Calu3 (cell line): ENCODE measurements around the gene AKR7A2. TPM values are rescaled to one million over a fixed set of nuclear protein-coding genes. Genes with fewer than 3 reads are reported as not detected.

Experiments used
- BruUV-seq: library from RNA; stranded (reverse); fragments of 400-500 nt; replicated peaks from 2 replicates; lab custom pipeline; 2021; lab: Mats Ljungman, UMichigan
- CTCF ChIA-PET: fragments of 300-600 bp; sonication (Branson Sonifier 250); formaldehyde crosslinking; loops from one replicate; lab custom pipeline; 2022; ENCODE audit warnings: antibody characterized with exemption; lab: Charles Lee
- DNase-seq: peaks from one replicate; pipeline ENCODE4 v3.0.0; 2022
- H3K27ac Mint-ChIP-seq: one replicate; pipeline ENCODE4 v1.8.0; 2022; ENCODE audit warnings: mixed read lengths; ENCODE audit not compliant: unreplicated experiment
- H3K27me3 Mint-ChIP-seq: one replicate; pipeline ENCODE4 v1.8.0; 2022; ENCODE audit warnings: mixed read lengths; ENCODE audit not compliant: unreplicated experiment
- H3K36me3 Mint-ChIP-seq: one replicate; pipeline ENCODE4 v1.8.0; 2022; ENCODE audit warnings: mild to moderate bottlenecking, moderate library complexity, mixed read lengths; ENCODE audit not compliant: insufficient read depth, unreplicated experiment
- H3K4me1 Mint-ChIP-seq: one replicate; pipeline ENCODE4 v1.8.0; 2022; ENCODE audit warnings: mild to moderate bottlenecking, low read depth, mixed read lengths; ENCODE audit not compliant: unreplicated experiment
- H3K4me3 Mint-ChIP-seq: one replicate; pipeline ENCODE4 v1.8.0; 2022; ENCODE audit warnings: mild to moderate bottlenecking, low read depth, moderate library complexity, mixed read lengths; ENCODE audit not compliant: unreplicated experiment
- H3K9me3 Mint-ChIP-seq: one replicate; pipeline ENCODE4 v1.8.0; 2022; ENCODE audit warnings: low read depth, mixed read lengths; ENCODE audit not compliant: unreplicated experiment
- intact Hi-C: fragments of 100-400 bp; cut with micrococcal nuclease; formaldehyde crosslinking; loops from one replicate; pipeline ENCODE4 v1.10.0; 2022; ENCODE audit not compliant: unreplicated experiment
- total RNA-seq: library from RNA; stranded (reverse); gene quantifications from 2 replicates; pipeline ENCODE4 v1.2.3, GENCODE V29; 2022
- TF ChIP-seq, protein P1 (sequence below): fragments of 200-600 bp; IDR thresholded peaks from one replicate; pipeline ENCODE4 v1.8.0; 2022; ENCODE audit warnings: antibody characterized with exemption; ENCODE audit not compliant: unreplicated experiment

The AKR7A2 gene
- total RNA-seq, 1 experiment from 2014 or later, result 25.7 TPM

DNA sequence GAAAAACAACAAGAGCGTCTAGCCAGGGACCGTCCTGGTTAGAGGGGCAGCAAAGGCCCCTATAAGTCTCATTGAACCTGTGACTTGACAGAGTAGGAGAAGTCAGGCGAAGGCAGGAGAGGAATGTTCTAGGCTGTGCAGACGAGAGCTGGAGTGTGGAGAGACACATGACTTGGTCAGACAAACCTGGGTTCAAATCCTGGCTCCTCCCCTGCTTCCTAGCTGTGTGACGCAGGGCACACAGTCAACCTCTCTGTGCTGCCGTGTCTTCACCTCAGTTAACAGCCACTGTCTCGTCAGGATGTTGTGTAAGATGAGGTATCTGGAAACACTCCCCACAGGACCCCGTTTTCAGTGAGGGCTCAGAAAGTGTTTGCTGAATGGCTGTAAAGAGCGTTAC is 15.8 kb upstream of the AKR7A2 start:
- H3K27ac Mint-ChIP-seq, result no peak overlapping the region
- H3K4me3 Mint-ChIP-seq, result no peak overlapping the region
- H3K4me1 Mint-ChIP-seq, result no peaks in the 10 kb centered on the region
- no TSS peak for BruUV-seq
- no peaks in the 10 kb centered on the region for H3K27me3 Mint-ChIP-seq
- H3K9me3 Mint-ChIP-seq, result no peaks in the 10 kb centered on the region
- peaks cover 29% of the 10 kb centered on the region for H3K36me3 Mint-ChIP-seq
- intact Hi-C loops, result no loop called here
- TF ChIP-seq, protein P1, sequence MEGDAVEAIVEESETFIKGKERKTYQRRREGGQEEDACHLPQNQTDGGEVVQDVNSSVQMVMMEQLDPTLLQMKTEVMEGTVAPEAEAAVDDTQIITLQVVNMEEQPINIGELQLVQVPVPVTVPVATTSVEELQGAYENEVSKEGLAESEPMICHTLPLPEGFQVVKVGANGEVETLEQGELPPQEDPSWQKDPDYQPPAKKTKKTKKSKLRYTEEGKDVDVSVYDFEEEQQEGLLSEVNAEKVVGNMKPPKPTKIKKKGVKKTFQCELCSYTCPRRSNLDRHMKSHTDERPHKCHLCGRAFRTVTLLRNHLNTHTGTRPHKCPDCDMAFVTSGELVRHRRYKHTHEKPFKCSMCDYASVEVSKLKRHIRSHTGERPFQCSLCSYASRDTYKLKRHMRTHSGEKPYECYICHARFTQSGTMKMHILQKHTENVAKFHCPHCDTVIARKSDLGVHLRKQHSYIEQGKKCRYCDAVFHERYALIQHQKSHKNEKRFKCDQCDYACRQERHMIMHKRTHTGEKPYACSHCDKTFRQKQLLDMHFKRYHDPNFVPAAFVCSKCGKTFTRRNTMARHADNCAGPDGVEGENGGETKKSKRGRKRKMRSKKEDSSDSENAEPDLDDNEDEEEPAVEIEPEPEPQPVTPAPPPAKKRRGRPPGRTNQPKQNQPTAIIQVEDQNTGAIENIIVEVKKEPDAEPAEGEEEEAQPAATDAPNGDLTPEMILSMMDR, result no peak
- DNase-seq, result no peak
- CTCF ChIA-PET, result no interaction called here

DNA sequence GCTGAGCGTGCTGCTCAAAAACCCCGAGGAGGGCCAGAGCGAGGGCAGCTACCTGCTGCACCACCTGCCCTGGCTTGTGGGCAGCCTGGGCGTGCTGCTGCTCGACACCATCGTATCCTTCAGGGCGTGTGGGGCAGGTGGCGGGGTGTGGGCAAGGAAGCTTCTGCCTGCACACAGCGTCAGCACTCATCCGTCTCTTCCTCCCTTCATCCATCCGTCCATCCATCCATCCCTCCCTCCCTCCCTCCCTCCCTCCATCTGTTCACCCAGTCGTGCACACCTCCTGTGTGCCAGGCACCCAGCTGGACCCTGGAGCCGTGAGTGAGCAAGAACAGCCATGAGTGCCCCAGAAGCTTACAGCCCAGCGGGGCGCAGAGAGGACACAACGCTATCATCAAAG is 15.4 kb upstream of the AKR7A2 start:
- Mint-ChIP-seq H3K4me3 (no peak overlapping the region), H3K27ac (no peak overlapping the region), H3K4me1 (no peaks in the 10 kb centered on the region), H3K36me3 (peaks cover 29% of the 10 kb centered on the region), H3K9me3 (no peaks in the 10 kb centered on the region), H3K27me3 (no peaks in the 10 kb centered on the region)
- DNase-seq, result no peak
- intact Hi-C loops, result no loop called here
- CTCF ChIA-PET, result no interaction called here
- no TSS peak for BruUV-seq
- TF ChIP-seq, protein P1, result no peak

DNA sequence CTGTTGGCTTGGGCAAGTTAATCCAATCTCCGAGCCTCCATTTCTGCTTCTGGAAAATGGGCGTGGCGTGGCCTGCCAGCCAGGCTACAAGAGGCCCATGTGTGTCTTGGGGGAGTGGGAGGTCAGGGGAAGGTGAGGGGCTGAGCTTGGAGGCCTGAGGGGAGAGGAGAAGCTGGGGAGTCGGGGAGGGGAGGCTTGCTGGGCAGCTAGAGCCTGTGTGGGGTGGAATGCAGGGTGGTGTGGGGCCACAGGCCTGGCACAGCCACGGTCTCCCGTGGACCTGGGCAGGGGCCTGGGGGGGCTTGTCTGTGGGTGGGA is 14.8 kb upstream of the AKR7A2 start:
- Mint-ChIP-seq H3K36me3 (peaks cover 29% of the 10 kb centered on the region), H3K27me3 (no peaks in the 10 kb centered on the region), H3K4me3 (no peak overlapping the region), H3K27ac (no peak overlapping the region), H3K9me3 (no peaks in the 10 kb centered on the region), H3K4me1 (no peaks in the 10 kb centered on the region)
- intact Hi-C loops, result no loop called here
- no TSS peak for BruUV-seq
- TF ChIP-seq, protein P1, result no peak
- no peak for DNase-seq
- CTCF ChIA-PET, result no interaction called here

DNA sequence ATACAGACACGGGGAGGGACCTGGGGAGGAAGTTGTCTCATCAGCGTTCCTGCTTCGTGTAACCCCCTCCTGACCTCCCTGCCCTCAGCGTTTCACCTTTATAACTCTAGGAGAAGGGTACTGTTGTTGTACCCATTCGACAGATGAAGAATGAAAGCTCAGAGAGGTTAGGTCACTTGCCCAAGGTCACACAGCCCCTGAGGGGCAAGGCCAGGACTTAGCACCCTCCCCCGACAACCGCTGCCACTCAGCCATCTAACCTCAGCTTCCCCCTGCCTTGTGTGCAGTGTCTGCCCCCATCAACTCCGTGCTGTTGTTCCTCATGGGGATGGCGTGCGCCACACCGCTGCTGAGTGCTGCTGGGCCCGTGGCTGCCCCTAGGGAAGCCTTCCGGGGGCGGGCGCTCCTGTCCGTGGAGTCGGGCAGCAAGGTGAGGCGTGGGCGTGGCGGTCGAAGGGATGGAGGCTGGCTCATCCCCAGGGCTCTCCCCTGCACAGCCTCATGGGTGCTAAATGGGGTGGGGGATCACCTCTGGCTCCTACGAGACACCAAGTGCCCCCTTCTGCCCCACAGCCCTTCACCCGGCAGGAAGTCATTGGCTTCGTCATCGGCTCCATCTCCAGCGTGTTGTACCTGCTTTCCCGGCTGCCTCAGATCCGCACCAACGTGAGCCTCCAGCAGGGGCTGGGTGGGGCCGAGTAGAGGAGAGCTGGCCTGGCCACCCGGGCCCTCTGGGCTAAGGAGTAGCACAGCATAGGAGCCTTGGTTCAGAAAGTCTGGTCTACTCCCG is 14.2 kb upstream of the AKR7A2 start:
- intact Hi-C loops, result no loop called here
- Mint-ChIP-seq H3K4me3 (no peak overlapping the region), H3K27ac (no peak overlapping the region), H3K27me3 (no peaks in the 10 kb centered on the region), H3K4me1 (no peaks in the 10 kb centered on the region), H3K9me3 (no peaks in the 10 kb centered on the region), H3K36me3 (peaks cover 29% of the 10 kb centered on the region)
- BruUV-seq, result no TSS peak
- TF ChIP-seq, protein P1, result no peak
- no peak for DNase-seq
- CTCF ChIA-PET, result no interaction called here
